Measurements from ENCODE around the gene ITGAL. TPM values are rescaled to one million over a fixed set of nuclear protein-coding genes. Genes with fewer than 3 reads are reported as not detected.
"Not testable (repeated sequence)": the region's sequence is repeated elsewhere in the genome, so short reads cannot be mapped to it uniquely, and the experiment has no call there.

The ITGAL gene
- polyA plus RNA-seq, 1 donor = 3.8 TPM

- H3K36me3 ChIP-seq (ENCODE audit: control insufficient read depth, insufficient read depth, low read length) = peaks cover 4% of the 10 kb centered on the region
- H3K27ac ChIP-seq (ENCODE audit: low read length) = no peak overlapping the region
- no peak for DNase-seq
- peaks cover 30% of the 10 kb centered on the region for H3K4me1 ChIP-seq (ENCODE audit: control insufficient read depth, insufficient read depth, low read length)
- H3K27me3 ChIP-seq (ENCODE audit: control insufficient read depth, insufficient read depth, low read length) = no peaks in the 10 kb centered on the region
- H3K9me3 ChIP-seq (ENCODE audit: control insufficient read depth, low read depth, low read length) = peaks cover 4% of the 10 kb centered on the region
- H3K4me3 ChIP-seq (ENCODE audit: low read length) = no peak overlapping the region
- 92% methylated on average over 2 of the region's 20 CpGs for WGBS (ENCODE audit: insufficient coverage, low lambda C conversion rate)
Observed at GRCh38 chr16:30519120-30520049, 46.8 kb downstream of the ITGAL start.

- H3K27ac ChIP-seq (ENCODE audit: low read length) = peak overlapping the region; percentile 75
- WGBS (ENCODE audit: insufficient coverage, low lambda C conversion rate) = no CpG with 5 or more reads among the region's 7 CpGs
- H3K4me3 ChIP-seq (ENCODE audit: low read length) = no peak overlapping the region
- H3K27me3 ChIP-seq (ENCODE audit: control insufficient read depth, insufficient read depth, low read length) = no peaks in the 10 kb centered on the region
- peaks cover 14% of the 10 kb centered on the region for H3K9me3 ChIP-seq (ENCODE audit: control insufficient read depth, low read depth, low read length)
- peaks cover 32% of the 10 kb centered on the region for H3K4me1 ChIP-seq (ENCODE audit: control insufficient read depth, insufficient read depth, low read length)
- no peak for DNase-seq
- H3K36me3 ChIP-seq (ENCODE audit: control insufficient read depth, insufficient read depth, low read length) = peaks cover 14% of the 10 kb centered on the region
Observed at GRCh38 chr16:30521476-30521872, 48.9 kb downstream of the ITGAL start.

- peaks cover 14% of the 10 kb centered on the region for H3K36me3 ChIP-seq (ENCODE audit: control insufficient read depth, insufficient read depth, low read length)
- peak overlapping the region; percentile 75 for H3K27ac ChIP-seq (ENCODE audit: low read length)
- H3K4me3 ChIP-seq (ENCODE audit: low read length) = no peak overlapping the region
- H3K4me1 ChIP-seq (ENCODE audit: control insufficient read depth, insufficient read depth, low read length) = peaks cover 32% of the 10 kb centered on the region
- WGBS (ENCODE audit: insufficient coverage, low lambda C conversion rate) = 14% methylated on average over 2 of the region's 11 CpGs
- H3K27me3 ChIP-seq (ENCODE audit: control insufficient read depth, insufficient read depth, low read length) = no peaks in the 10 kb centered on the region
- peak; percentile 88 to 94 for DNase-seq
- peaks cover 14% of the 10 kb centered on the region for H3K9me3 ChIP-seq (ENCODE audit: control insufficient read depth, low read depth, low read length)
Observed at GRCh38 chr16:30521873-30522641, 49.5 kb downstream of the ITGAL start.

- peaks cover 14% of the 10 kb centered on the region for H3K36me3 ChIP-seq (ENCODE audit: control insufficient read depth, insufficient read depth, low read length)
- H3K4me1 ChIP-seq (ENCODE audit: control insufficient read depth, insufficient read depth, low read length) = peaks cover 37% of the 10 kb centered on the region
- not testable (repeated sequence) for H3K4me3 ChIP-seq (ENCODE audit: low read length); H3K27me3 ChIP-seq (ENCODE audit: control insufficient read depth, insufficient read depth, low read length); DNase-seq
- H3K27ac ChIP-seq (ENCODE audit: low read length) = peak overlapping the region; percentile 75
- 100% methylated on average over 1 of the region's 12 CpGs for WGBS (ENCODE audit: insufficient coverage, low lambda C conversion rate)
- peaks cover 14% of the 10 kb centered on the region for H3K9me3 ChIP-seq (ENCODE audit: control insufficient read depth, low read depth, low read length)
Observed at GRCh38 chr16:30522702-30523463, 50.3 kb downstream of the ITGAL start.

GRCh38 chr16:30523768-30524574 lies 51.4 kb downstream of the ITGAL start:
- no CpG with 5 or more reads among the region's 26 CpGs for WGBS (ENCODE audit: insufficient coverage, low lambda C conversion rate)
- H3K9me3 ChIP-seq (ENCODE audit: control insufficient read depth, low read depth, low read length) = peaks cover 14% of the 10 kb centered on the region
- no peak overlapping the region for H3K4me3 ChIP-seq (ENCODE audit: low read length)
- H3K27ac ChIP-seq (ENCODE audit: low read length) = no peak overlapping the region
- H3K36me3 ChIP-seq (ENCODE audit: control insufficient read depth, insufficient read depth, low read length) = peaks cover 14% of the 10 kb centered on the region
- H3K4me1 ChIP-seq (ENCODE audit: control insufficient read depth, insufficient read depth, low read length) = peaks cover 42% of the 10 kb centered on the region
- no peak for DNase-seq
- no peaks in the 10 kb centered on the region for H3K27me3 ChIP-seq (ENCODE audit: control insufficient read depth, insufficient read depth, low read length)

- H3K9me3 ChIP-seq (ENCODE audit: control insufficient read depth, low read depth, low read length) = peaks cover 14% of the 10 kb centered on the region
- H3K4me1 ChIP-seq (ENCODE audit: control insufficient read depth, insufficient read depth, low read length) = peaks cover 41% of the 10 kb centered on the region
- H3K36me3 ChIP-seq (ENCODE audit: control insufficient read depth, insufficient read depth, low read length) = peaks cover 14% of the 10 kb centered on the region
- peak in 1 of 2 donors; percentile 11 for DNase-seq
- WGBS (ENCODE audit: insufficient coverage, low lambda C conversion rate) = no CpG with 5 or more reads among the region's 60 CpGs
- H3K4me3 ChIP-seq (ENCODE audit: low read length) = no peak overlapping the region
- no peak overlapping the region for H3K27ac ChIP-seq (ENCODE audit: low read length)
- H3K27me3 ChIP-seq (ENCODE audit: control insufficient read depth, insufficient read depth, low read length) = no peaks in the 10 kb centered on the region
Observed at GRCh38 chr16:30524575-30525568, 52.3 kb downstream of the ITGAL start.

- Histone ChIP-seq H3K27ac (ENCODE audit: low read length) (peak overlapping the region; percentile 88), H3K4me1 (ENCODE audit: control insufficient read depth, insufficient read depth, low read length) (peaks cover 46% of the 10 kb centered on the region), H3K36me3 (ENCODE audit: control insufficient read depth, insufficient read depth, low read length) (peaks cover 17% of the 10 kb centered on the region), H3K9me3 (ENCODE audit: control insufficient read depth, low read depth, low read length) (peaks cover 14% of the 10 kb centered on the region), H3K27me3 (ENCODE audit: control insufficient read depth, insufficient read depth, low read length) (no peaks in the 10 kb centered on the region), H3K4me3 (ENCODE audit: low read length) (peak overlapping the region; percentile 79)
- no CpG with 5 or more reads among the region's 4 CpGs for WGBS (ENCODE audit: insufficient coverage, low lambda C conversion rate)
- DNase-seq = no peak
Observed at GRCh38 chr16:30525844-30526136, 53.2 kb downstream of the ITGAL start.

GRCh38 chr16:30526137-30526822 lies 53.7 kb downstream of the ITGAL start, which contains the start of gene ZNF768:
Gene ZNF768, minus strand, starts transcription at chr16:30526566. Its CDS starts 153 bp downstream, at chr16:30526413.
- peaks cover 22% of the 10 kb centered on the region for H3K36me3 ChIP-seq (ENCODE audit: control insufficient read depth, insufficient read depth, low read length)
- H3K27ac ChIP-seq (ENCODE audit: low read length) = peak within 1 kb of the TSS; percentile 100
- peak in 1 of 2 donors; percentile 75 for DNase-seq
- no peaks in the 10 kb centered on the region for H3K27me3 ChIP-seq (ENCODE audit: control insufficient read depth, insufficient read depth, low read length)
- H3K9me3 ChIP-seq (ENCODE audit: control insufficient read depth, low read depth, low read length) = peaks cover 14% of the 10 kb centered on the region
- H3K4me3 ChIP-seq (ENCODE audit: low read length) = peak within 1 kb of the TSS; percentile 86
- peaks cover 45% of the 10 kb centered on the region for H3K4me1 ChIP-seq (ENCODE audit: control insufficient read depth, insufficient read depth, low read length)
- WGBS (ENCODE audit: insufficient coverage, low lambda C conversion rate) = no CpG with 5 or more reads among the region's 73 CpGs

Data from large intestine (tissue), 3 donors.